Neural cell (in vitro differentiated cells): Measurements from ENCODE around the gene DSTN. TPM values are rescaled to one million over a fixed set of nuclear protein-coding genes. Genes with fewer than 3 reads are reported as not detected.

Experiments used
- H2AFZ ChIP-seq: fragments of 200-600, 300-800 bp; sonication (generic), shearing (Covaris generic); 2 replicates; pipeline ENCODE4 v1.6.0; 2014; ENCODE audit warnings: low read depth, mild to moderate bottlenecking, antibody characterized with exemption, low read length, moderate library complexity
- H3F3A ChIP-seq: fragments of 200-600 bp; shearing (Covaris generic); 2 replicates; pipeline ENCODE4 v1.6.1; 2016; ENCODE audit warnings: mild to moderate bottlenecking, moderate library complexity, mixed read lengths, antibody characterized with exemption, low read length; ENCODE audit not compliant: insufficient read depth, poor library complexity, severe bottlenecking
- H3K27ac ChIP-seq: fragments of 200-600, 300-800 bp; sonication (generic), shearing (Covaris generic); 2 replicates; pipeline ENCODE4 v1.5.1; 2014; ENCODE audit warnings: mild to moderate bottlenecking, low read length, moderate library complexity
- H3K27me3 ChIP-seq: fragments of 300-800, 200-600 bp; sonication (generic), shearing (Covaris generic); 2 replicates; pipeline ENCODE4 v1.6.0; 2014; ENCODE audit warnings: mild to moderate bottlenecking, low read depth, low read length, moderate library complexity; ENCODE audit not compliant: insufficient read depth
- H3K36me3 ChIP-seq: fragments of 300-800, 200-600 bp; sonication (generic), shearing (Covaris generic); 2 replicates; pipeline ENCODE4 v1.5.1; 2014; ENCODE audit warnings: mild to moderate bottlenecking, antibody characterized with exemption, low read length, moderate library complexity; ENCODE audit not compliant: insufficient read depth
- H3K4me2 ChIP-seq: fragments of 300-800, 200-600 bp; sonication (generic), shearing (Covaris generic); 2 replicates; pipeline ENCODE4 v1.6.0; 2014; ENCODE audit warnings: mild to moderate bottlenecking, low read length
- H3K4me3 ChIP-seq: fragments of 300-800, 200-600 bp; sonication (generic), shearing (Covaris generic); 2 replicates; pipeline ENCODE4 v1.5.1; 2014; ENCODE audit warnings: mild to moderate bottlenecking, low read length, moderate library complexity
- H3K79me2 ChIP-seq: fragments of 200-600 bp; shearing (Covaris generic); replicated peaks from 2 replicates; pipeline ENCODE4 v1.6.0; 2014; ENCODE audit warnings: mild to moderate bottlenecking, low read length, moderate library complexity; ENCODE audit not compliant: insufficient read depth
- H3K9ac ChIP-seq: fragments of 300-800, 200-600 bp; sonication (generic), shearing (Covaris generic); 2 replicates; pipeline ENCODE4 v1.6.1; 2016; ENCODE audit warnings: mild to moderate bottlenecking, low read length, mixed read lengths
- H3K9me2 ChIP-seq: fragments of 200-600 bp; shearing (Covaris generic); 2 replicates; pipeline ENCODE4 v1.6.1; 2016; ENCODE audit warnings: mild to moderate bottlenecking, low read length, mixed read lengths; ENCODE audit not compliant: insufficient read depth
- H3K9me3 ChIP-seq: fragments of 200-600, 300-800 bp; sonication (generic), shearing (Covaris generic); 2 replicates; pipeline ENCODE4 v1.6.1; 2016; ENCODE audit warnings: mild to moderate bottlenecking, mixed run types, low read length, moderate library complexity, mixed read lengths
- H4K20me1 ChIP-seq: fragments of 200-600 bp; shearing (Covaris generic); 2 replicates; pipeline ENCODE4 v1.6.1; 2016; ENCODE audit warnings: mild to moderate bottlenecking, mixed run types; ENCODE audit not compliant: insufficient read depth
- EP300 ChIP-seq: fragments of 450-650 bp; conservative IDR thresholded peaks from 2 replicates; pipeline ENCODE4 v1.6.1; 2014; ENCODE audit warnings: antibody characterized with exemption, mild to moderate bottlenecking, moderate library complexity; ENCODE audit not compliant: poor library complexity, severe bottlenecking
- EZH2 ChIP-seq: fragments of 200-600, 300-800 bp; shearing (Covaris generic), sonication (generic); IDR thresholded peaks from 2 replicates; pipeline ENCODE4 v1.6.1; 2014; ENCODE audit warnings: antibody characterized with exemption, low read length, borderline replicate concordance, mild to moderate bottlenecking; ENCODE audit not compliant: insufficient read depth, poor library complexity, severe bottlenecking
- MXI1 ChIP-seq: fragments of 450-650 bp; conservative IDR thresholded peaks from 2 replicates; pipeline ENCODE4 v1.6.1; 2014; ENCODE audit warnings: antibody characterized with exemption, mild to moderate bottlenecking; ENCODE audit not compliant: poor library complexity, severe bottlenecking
- POLR2AphosphoS5 ChIP-seq: IDR thresholded peaks from 2 replicates; pipeline ENCODE4 v1.6.1; 2012
- RAD21 ChIP-seq: fragments of 450-650 bp; conservative IDR thresholded peaks from 2 replicates; pipeline ENCODE4 v1.6.1; 2014; ENCODE audit warnings: antibody characterized with exemption, mild to moderate bottlenecking, moderate library complexity
- SMC3 ChIP-seq: fragments of 450-650 bp; conservative IDR thresholded peaks from 2 replicates; pipeline ENCODE4 v1.6.1; 2014; ENCODE audit warnings: antibody characterized with exemption, mild to moderate bottlenecking, moderate library complexity; ENCODE audit not compliant: poor library complexity
- TAF1 ChIP-seq: IDR thresholded peaks from 2 replicates; pipeline ENCODE4 v1.6.1; 2012; ENCODE audit warnings: low read depth
- polyA plus RNA-seq: library from polyadenylated mRNA; depleted of rRNA; stranded (reverse); fragments of >200 nt; gene quantifications from 2 replicates; pipeline ENCODE4 v1.2.3, GENCODE V29; 2014
- TF ChIP-seq, protein P1 (sequence below): IDR thresholded peaks from 2 replicates; pipeline ENCODE4 v1.6.1; 2012; ENCODE audit warnings: borderline replicate concordance
- TF ChIP-seq, protein P2 (sequence below): fragments of 450-650 bp; IDR thresholded peaks from 2 replicates; pipeline ENCODE4 v1.5.1; 2014; ENCODE audit warnings: antibody characterized with exemption, mild to moderate bottlenecking, moderate library complexity; ENCODE audit not compliant: poor library complexity, severe bottlenecking

DSTN gene
- polyA plus RNA-seq, 1 donor from 2014 or later: 276 TPM

DNA sequence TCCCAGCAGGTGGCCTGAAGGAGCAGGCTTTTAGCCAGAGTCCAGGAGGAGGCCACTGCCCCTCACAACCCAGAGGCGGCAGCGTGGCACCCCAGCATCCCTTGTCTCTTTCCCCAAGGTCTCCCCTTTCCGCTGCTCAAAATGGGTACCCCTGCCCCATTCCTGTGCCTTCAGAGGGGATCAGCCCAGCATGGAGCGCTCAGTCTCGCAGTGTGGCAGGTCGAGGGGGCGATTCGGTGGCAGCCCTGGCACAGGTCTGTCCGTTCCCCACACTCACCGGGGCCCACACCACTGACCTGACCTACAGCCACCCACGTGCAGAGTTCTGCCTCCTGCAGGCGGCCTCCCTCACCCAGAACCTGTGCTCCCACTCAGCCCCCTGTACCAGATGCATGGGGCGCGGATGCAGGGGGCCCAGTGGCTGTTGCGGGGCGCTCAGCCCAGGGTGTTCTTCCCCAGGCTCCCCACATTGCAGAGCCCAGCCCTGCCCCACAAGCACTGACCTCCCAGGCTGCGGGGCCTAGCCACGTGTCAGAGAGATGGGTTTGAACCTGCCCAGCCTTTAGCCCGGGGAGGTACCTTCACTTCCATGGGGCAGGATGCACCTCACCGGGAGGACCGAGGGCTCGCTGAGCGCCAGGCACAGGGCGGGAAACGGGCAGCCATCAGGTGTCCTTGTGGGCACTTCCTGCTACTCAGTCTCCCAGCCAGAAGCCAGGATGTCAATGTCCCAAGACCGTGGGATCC, 41.8 kb downstream of the DSTN start:
- H3K27ac ChIP-seq: no peak overlapping the region
- no peaks in the 10 kb centered on the region for H3K9me3 ChIP-seq
- H3K36me3 ChIP-seq: no peaks in the 10 kb centered on the region

GRCh38 chr20:17612287-17612991, 42.6 kb downstream of the DSTN start:
- no peaks in the 10 kb centered on the region for H4K20me1 ChIP-seq

More for the DNA sequence above, 41.8 kb downstream of the DSTN start:
- TF ChIP-seq MXI1 (no peak), SMC3 (no peak), RAD21 (no peak), EZH2 (no peak), POLR2AphosphoS5 (no peak)
- TF ChIP-seq, protein P1, sequence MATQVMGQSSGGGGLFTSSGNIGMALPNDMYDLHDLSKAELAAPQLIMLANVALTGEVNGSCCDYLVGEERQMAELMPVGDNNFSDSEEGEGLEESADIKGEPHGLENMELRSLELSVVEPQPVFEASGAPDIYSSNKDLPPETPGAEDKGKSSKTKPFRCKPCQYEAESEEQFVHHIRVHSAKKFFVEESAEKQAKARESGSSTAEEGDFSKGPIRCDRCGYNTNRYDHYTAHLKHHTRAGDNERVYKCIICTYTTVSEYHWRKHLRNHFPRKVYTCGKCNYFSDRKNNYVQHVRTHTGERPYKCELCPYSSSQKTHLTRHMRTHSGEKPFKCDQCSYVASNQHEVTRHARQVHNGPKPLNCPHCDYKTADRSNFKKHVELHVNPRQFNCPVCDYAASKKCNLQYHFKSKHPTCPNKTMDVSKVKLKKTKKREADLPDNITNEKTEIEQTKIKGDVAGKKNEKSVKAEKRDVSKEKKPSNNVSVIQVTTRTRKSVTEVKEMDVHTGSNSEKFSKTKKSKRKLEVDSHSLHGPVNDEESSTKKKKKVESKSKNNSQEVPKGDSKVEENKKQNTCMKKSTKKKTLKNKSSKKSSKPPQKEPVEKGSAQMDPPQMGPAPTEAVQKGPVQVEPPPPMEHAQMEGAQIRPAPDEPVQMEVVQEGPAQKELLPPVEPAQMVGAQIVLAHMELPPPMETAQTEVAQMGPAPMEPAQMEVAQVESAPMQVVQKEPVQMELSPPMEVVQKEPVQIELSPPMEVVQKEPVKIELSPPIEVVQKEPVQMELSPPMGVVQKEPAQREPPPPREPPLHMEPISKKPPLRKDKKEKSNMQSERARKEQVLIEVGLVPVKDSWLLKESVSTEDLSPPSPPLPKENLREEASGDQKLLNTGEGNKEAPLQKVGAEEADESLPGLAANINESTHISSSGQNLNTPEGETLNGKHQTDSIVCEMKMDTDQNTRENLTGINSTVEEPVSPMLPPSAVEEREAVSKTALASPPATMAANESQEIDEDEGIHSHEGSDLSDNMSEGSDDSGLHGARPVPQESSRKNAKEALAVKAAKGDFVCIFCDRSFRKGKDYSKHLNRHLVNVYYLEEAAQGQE: no peak
- TF ChIP-seq, protein P2, sequence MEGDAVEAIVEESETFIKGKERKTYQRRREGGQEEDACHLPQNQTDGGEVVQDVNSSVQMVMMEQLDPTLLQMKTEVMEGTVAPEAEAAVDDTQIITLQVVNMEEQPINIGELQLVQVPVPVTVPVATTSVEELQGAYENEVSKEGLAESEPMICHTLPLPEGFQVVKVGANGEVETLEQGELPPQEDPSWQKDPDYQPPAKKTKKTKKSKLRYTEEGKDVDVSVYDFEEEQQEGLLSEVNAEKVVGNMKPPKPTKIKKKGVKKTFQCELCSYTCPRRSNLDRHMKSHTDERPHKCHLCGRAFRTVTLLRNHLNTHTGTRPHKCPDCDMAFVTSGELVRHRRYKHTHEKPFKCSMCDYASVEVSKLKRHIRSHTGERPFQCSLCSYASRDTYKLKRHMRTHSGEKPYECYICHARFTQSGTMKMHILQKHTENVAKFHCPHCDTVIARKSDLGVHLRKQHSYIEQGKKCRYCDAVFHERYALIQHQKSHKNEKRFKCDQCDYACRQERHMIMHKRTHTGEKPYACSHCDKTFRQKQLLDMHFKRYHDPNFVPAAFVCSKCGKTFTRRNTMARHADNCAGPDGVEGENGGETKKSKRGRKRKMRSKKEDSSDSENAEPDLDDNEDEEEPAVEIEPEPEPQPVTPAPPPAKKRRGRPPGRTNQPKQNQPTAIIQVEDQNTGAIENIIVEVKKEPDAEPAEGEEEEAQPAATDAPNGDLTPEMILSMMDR: no peak
- H3K4me3 ChIP-seq: no peak overlapping the region
- H2AFZ ChIP-seq: no peak overlapping the region
- no peaks in the 10 kb centered on the region for H4K20me1 ChIP-seq
- H3F3A ChIP-seq: no peaks in the 10 kb centered on the region
- H3K4me2 ChIP-seq: no peak overlapping the region
- H3K9me2 ChIP-seq: no peaks in the 10 kb centered on the region
- no peaks in the 10 kb centered on the region for H3K27me3 ChIP-seq
- no peaks in the 10 kb centered on the region for H3K79me2 ChIP-seq
- no peak overlapping the region for H3K9ac ChIP-seq

More at GRCh38 chr20:17612287-17612991, 42.6 kb downstream of the DSTN start:
- H3K4me3 ChIP-seq: no peak overlapping the region
- H2AFZ ChIP-seq: no peak overlapping the region
- H3K79me2 ChIP-seq: no peaks in the 10 kb centered on the region
- no peak overlapping the region for H3K4me2 ChIP-seq
- no peaks in the 10 kb centered on the region for H3F3A ChIP-seq
- no peaks in the 10 kb centered on the region for H3K9me3 ChIP-seq
- no peak for TF ChIP-seq RAD21
- no peak for TF ChIP-seq MXI1
- no peak for TF ChIP-seq EP300
- TF ChIP-seq SMC3: no peak
- TF ChIP-seq TAF1: no peak
- TF ChIP-seq EZH2: no peak
- TF ChIP-seq, protein P2: no peak
- TF ChIP-seq, protein P1: no peak
- no peak for TF ChIP-seq POLR2AphosphoS5
- H3K9me2 ChIP-seq: no peaks in the 10 kb centered on the region
- H3K27ac ChIP-seq: no peak overlapping the region
- H3K27me3 ChIP-seq: no peaks in the 10 kb centered on the region
- no peaks in the 10 kb centered on the region for H3K36me3 ChIP-seq
- H3K9ac ChIP-seq: no peak overlapping the region
